Endothelial cell (in vitro differentiated cells): ENCODE measurements around the gene OXCT1. TPM values are rescaled to one million over a fixed set of nuclear protein-coding genes. Genes with fewer than 3 reads are reported as not detected.

Experiments
- DNase-seq: peaks from one replicate; pipeline ENCODE4 v3.0.0; 2021; ENCODE audit warnings: low spot score
- H3K27ac Mint-ChIP-seq: one replicate; pipeline ENCODE4 v1.8.0; 2021; ENCODE audit warnings: mixed read lengths, inconsistent platforms; ENCODE audit not compliant: unreplicated experiment
- H3K27me3 Mint-ChIP-seq: one replicate; pipeline ENCODE4 v1.8.0; 2021; ENCODE audit warnings: mild to moderate bottlenecking, moderate library complexity, mixed read lengths, inconsistent platforms; ENCODE audit not compliant: unreplicated experiment
- H3K36me3 Mint-ChIP-seq: one replicate; pipeline ENCODE4 v1.8.0; 2021; ENCODE audit warnings: mild to moderate bottlenecking, low read depth, mixed read lengths, inconsistent platforms; ENCODE audit not compliant: unreplicated experiment
- H3K4me1 Mint-ChIP-seq: one replicate; pipeline ENCODE4 v1.8.0; 2021; ENCODE audit warnings: mild to moderate bottlenecking, mixed read lengths, inconsistent platforms; ENCODE audit not compliant: unreplicated experiment
- H3K4me3 Mint-ChIP-seq: one replicate; pipeline ENCODE4 v1.8.0; 2021; ENCODE audit warnings: mild to moderate bottlenecking, mixed read lengths, inconsistent platforms; ENCODE audit not compliant: unreplicated experiment
- H3K9me3 Mint-ChIP-seq: one replicate; pipeline ENCODE4 v1.8.0; 2021; ENCODE audit warnings: mixed read lengths, inconsistent platforms; ENCODE audit not compliant: unreplicated experiment
- total RNA-seq: library from RNA; stranded (reverse); fragmentation: NEBNext Ultra II Directional; extraction: Animal tissue kit (Norgen Biotek cat#: 25700); gene quantifications from one replicate; pipeline ENCODE4 v1.2.1, GENCODE V29; 2021; ENCODE audit not compliant: unreplicated experiment
- TF ChIP-seq, protein P1 (sequence below): fragments of 200-600 bp; sonication (generic); IDR thresholded peaks from one replicate; pipeline ENCODE4 v1.5.0; 2021; ENCODE audit warnings: antibody characterized with exemption; ENCODE audit not compliant: unreplicated experiment

Gene OXCT1
- total RNA-seq, 1 donor from 2014 or later = 6.5 TPM

DNA sequence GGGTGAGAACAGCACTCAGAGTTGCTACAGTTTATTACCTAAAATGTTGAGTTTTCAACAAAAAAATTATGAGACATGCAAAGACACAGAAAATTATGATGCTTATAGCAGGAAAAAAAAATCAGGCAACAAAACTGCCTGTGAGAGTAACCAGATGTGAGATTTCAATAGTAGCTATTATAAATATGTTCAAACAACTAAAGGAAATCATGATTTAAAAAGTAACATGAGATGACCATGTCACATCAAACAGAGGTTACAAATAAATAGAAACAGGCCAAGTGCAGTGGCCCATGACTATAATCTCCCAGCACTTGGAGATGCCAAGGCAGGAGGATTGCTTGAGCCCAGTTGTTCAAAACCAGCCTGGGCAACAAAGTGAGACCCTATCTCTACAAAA, 21.8 kb upstream of the OXCT1 start:
- H3K27me3 Mint-ChIP-seq = no peaks in the 10 kb centered on the region
- no peaks in the 10 kb centered on the region for H3K9me3 Mint-ChIP-seq
- no peak for DNase-seq
- H3K36me3 Mint-ChIP-seq = no peaks in the 10 kb centered on the region
- no peaks in the 10 kb centered on the region for H3K4me1 Mint-ChIP-seq
- TF ChIP-seq, protein P1, sequence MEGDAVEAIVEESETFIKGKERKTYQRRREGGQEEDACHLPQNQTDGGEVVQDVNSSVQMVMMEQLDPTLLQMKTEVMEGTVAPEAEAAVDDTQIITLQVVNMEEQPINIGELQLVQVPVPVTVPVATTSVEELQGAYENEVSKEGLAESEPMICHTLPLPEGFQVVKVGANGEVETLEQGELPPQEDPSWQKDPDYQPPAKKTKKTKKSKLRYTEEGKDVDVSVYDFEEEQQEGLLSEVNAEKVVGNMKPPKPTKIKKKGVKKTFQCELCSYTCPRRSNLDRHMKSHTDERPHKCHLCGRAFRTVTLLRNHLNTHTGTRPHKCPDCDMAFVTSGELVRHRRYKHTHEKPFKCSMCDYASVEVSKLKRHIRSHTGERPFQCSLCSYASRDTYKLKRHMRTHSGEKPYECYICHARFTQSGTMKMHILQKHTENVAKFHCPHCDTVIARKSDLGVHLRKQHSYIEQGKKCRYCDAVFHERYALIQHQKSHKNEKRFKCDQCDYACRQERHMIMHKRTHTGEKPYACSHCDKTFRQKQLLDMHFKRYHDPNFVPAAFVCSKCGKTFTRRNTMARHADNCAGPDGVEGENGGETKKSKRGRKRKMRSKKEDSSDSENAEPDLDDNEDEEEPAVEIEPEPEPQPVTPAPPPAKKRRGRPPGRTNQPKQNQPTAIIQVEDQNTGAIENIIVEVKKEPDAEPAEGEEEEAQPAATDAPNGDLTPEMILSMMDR = no peak
- H3K4me3 Mint-ChIP-seq = no peak overlapping the region
- H3K27ac Mint-ChIP-seq = no peak overlapping the region

DNA sequence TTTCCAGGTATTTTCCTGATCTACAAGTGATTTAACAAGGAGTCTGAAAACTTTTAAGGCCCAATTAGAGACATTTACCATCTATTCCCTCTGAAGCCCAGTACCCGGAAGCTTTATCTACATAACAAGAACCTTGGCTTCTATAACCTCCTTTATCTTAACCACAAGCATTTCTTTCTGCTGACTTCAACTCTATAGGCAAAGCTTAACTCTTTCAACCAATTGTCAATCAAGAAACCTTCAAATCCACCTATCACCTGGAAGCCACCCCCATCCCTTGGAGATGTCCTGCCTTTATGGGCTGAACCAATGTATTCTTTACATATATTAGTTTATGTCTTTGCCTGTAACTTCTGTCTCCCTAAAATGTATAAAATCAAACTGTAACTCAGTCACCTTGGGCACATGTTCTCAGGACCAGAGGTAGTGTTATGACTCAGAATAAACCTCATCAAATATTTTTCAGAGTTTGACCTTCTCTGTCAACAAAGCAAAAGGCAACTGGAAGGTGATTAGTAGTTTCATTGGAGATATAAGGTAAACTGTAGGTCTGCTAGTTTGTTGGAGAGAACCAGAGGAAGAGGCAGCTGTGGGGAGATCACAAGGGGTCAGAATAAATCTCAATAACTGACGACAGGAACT, 21.0 kb upstream of the OXCT1 start:
- no peak for DNase-seq
- Mint-ChIP-seq H3K36me3 (no peaks in the 10 kb centered on the region), H3K4me3 (no peak overlapping the region), H3K9me3 (no peaks in the 10 kb centered on the region), H3K4me1 (no peaks in the 10 kb centered on the region), H3K27ac (no peak overlapping the region), H3K27me3 (no peaks in the 10 kb centered on the region)
- TF ChIP-seq, protein P1 = no peak

- H3K27me3 Mint-ChIP-seq = no peaks in the 10 kb centered on the region
- H3K27ac Mint-ChIP-seq = no peak overlapping the region
- H3K4me1 Mint-ChIP-seq = no peaks in the 10 kb centered on the region
- H3K4me3 Mint-ChIP-seq = no peak overlapping the region
- TF ChIP-seq, protein P1 = no peak
- no peaks in the 10 kb centered on the region for H3K9me3 Mint-ChIP-seq
- no peaks in the 10 kb centered on the region for H3K36me3 Mint-ChIP-seq
- DNase-seq = no peak
Measured at GRCh38 chr5:41885286-41885685, 15.1 kb upstream of the OXCT1 start.

DNA sequence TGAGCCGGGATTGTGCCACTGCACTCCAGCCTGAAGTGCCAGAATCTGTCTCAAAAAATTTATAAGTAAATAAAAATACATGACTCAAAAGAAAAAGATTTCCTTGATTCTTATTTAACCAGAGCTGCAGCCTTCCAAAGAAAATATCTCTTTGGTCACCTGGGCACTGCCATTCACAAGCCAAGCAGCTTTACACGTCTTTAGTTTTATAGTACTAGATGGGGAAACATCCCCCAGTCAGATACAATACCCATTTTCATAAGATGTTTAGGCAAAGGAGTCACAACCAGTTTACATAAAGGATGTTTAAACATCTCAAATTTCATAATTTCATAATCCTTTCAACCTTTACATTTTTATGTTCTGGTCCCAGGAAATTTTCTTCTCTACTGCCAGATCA, 13.7 kb upstream of the OXCT1 start:
- DNase-seq = no peak
- Mint-ChIP-seq H3K27me3 (no peaks in the 10 kb centered on the region), H3K36me3 (no peaks in the 10 kb centered on the region), H3K9me3 (no peaks in the 10 kb centered on the region), H3K4me1 (no peaks in the 10 kb centered on the region), H3K27ac (no peak overlapping the region), H3K4me3 (no peak overlapping the region)
- TF ChIP-seq, protein P1 = no peak

GRCh38 chr5:41883243-41883642, 13.0 kb upstream of the OXCT1 start:
- Mint-ChIP-seq H3K4me1 (no peaks in the 10 kb centered on the region), H3K9me3 (no peaks in the 10 kb centered on the region), H3K27ac (no peak overlapping the region), H3K36me3 (no peaks in the 10 kb centered on the region), H3K27me3 (no peaks in the 10 kb centered on the region), H3K4me3 (no peak overlapping the region)
- DNase-seq = no peak
- TF ChIP-seq, protein P1 = no peak
